Measurements from ENCODE around the gene ATP1A2. TPM values are rescaled to one million over a fixed set of nuclear protein-coding genes. Genes with fewer than 3 reads are reported as not detected.
"Not testable (repeated sequence)": the region's sequence is repeated elsewhere in the genome, so short reads cannot be mapped to it uniquely, and the experiment has no call there.

ATP1A2 gene
- total and polyA plus RNA-seq, 4 donors = 15.3 to 27.7 (median 25.9) TPM

GRCh38 chr1:160103658-160104408, 11.7 kb upstream of the ATP1A2 start:
- Histone ChIP-seq H3K36me3 (ENCODE audit: control insufficient read depth in 1 of 2, insufficient read depth in 2 of 2, low read length in 1 of 2) (no peaks in the 10 kb centered on the region), H3K9me3 (ENCODE audit: control insufficient read depth, low read length) (no peaks in the 10 kb centered on the region), H3K27ac (ENCODE audit: low read depth in 1 of 2, low read length in 2 of 2) (peak overlapping the region in 1 of 2 donors; percentile 52), H3K4me1 (ENCODE audit: control insufficient read depth in 1 of 2, insufficient read depth in 2 of 2, low read length in 2 of 2) (no peaks in the 10 kb centered on the region), H3K4me3 (ENCODE audit: low read length in 2 of 2) (no peak overlapping the region), H3K27me3 (ENCODE audit: control insufficient read depth in 1 of 2, insufficient read depth in 2 of 2, low read length in 1 of 2) (no peaks in the 10 kb centered on the region)
- 7 to 15% methylated on average over 6 of the region's 6 CpGs for WGBS, 2 donors
- intact Hi-C loops (cut with DNase I) = loop anchor here in 1 of 2 donors (5.0 kb wide), 3 partner anchors 88 to 188 kb away; partner anchors contain the start of gene CASQ1
- no peak for DNase-seq
- ATAC-seq (ENCODE audit: low FRiP score) = no peak

- Histone ChIP-seq H3K27me3 (ENCODE audit: control insufficient read depth in 1 of 2, insufficient read depth in 2 of 2, low read length in 1 of 2) (no peaks in the 10 kb centered on the region), H3K4me3 (ENCODE audit: low read length in 2 of 2) (no peak overlapping the region), H3K27ac (ENCODE audit: low read depth in 1 of 2, low read length in 2 of 2) (peak overlapping the region in 1 of 2 donors; percentile 23), H3K9me3 (ENCODE audit: control insufficient read depth, low read length) (no peaks in the 10 kb centered on the region), H3K4me1 (ENCODE audit: control insufficient read depth in 1 of 2, insufficient read depth in 2 of 2, low read length in 2 of 2) (no peaks in the 10 kb centered on the region), H3K36me3 (ENCODE audit: control insufficient read depth in 1 of 2, insufficient read depth in 2 of 2, low read length in 1 of 2) (no peaks in the 10 kb centered on the region)
- WGBS, 2 donors = 6 to 14% methylated on average over 3 of the region's 3 CpGs
- DNase-seq = no peak
- ATAC-seq (ENCODE audit: low FRiP score) = no peak
- intact Hi-C loops (cut with DNase I) = loop anchor here in 1 of 2 donors (5.0 kb wide), 3 partner anchors 88 to 188 kb away; partner anchors contain the start of gene CASQ1
Observed at GRCh38 chr1:160104486-160104885, 11.1 kb upstream of the ATP1A2 start.

- 97 to 98% methylated on average over 5 of the region's 5 CpGs for WGBS, 2 donors
- Histone ChIP-seq H3K27me3 (ENCODE audit: control insufficient read depth in 1 of 2, insufficient read depth in 2 of 2, low read length in 1 of 2) (no peaks in the 10 kb centered on the region), H3K27ac (ENCODE audit: low read depth in 1 of 2, low read length in 2 of 2) (no peak overlapping the region), H3K4me1 (ENCODE audit: control insufficient read depth in 1 of 2, insufficient read depth in 2 of 2, low read length in 2 of 2) (no peaks in the 10 kb centered on the region), H3K36me3 (ENCODE audit: control insufficient read depth in 1 of 2, insufficient read depth in 2 of 2, low read length in 1 of 2) (no peaks in the 10 kb centered on the region), H3K4me3 (ENCODE audit: low read length in 2 of 2) (no peak overlapping the region), H3K9me3 (ENCODE audit: control insufficient read depth, low read length) (no peaks in the 10 kb centered on the region)
- ATAC-seq (ENCODE audit: low FRiP score) (no peak), DNase-seq (no peak)
- intact Hi-C loops (cut with DNase I) = no loop called here
Observed at GRCh38 chr1:160105155-160105554, 10.4 kb upstream of the ATP1A2 start.

- DNase-seq (no peak), ATAC-seq (ENCODE audit: low FRiP score) (no peak)
- 98 to 100% methylated on average over 1 of the region's 1 CpG for WGBS, 2 donors
- no peaks in the 10 kb centered on the region for H3K36me3 ChIP-seq (ENCODE audit: control insufficient read depth in 1 of 2, insufficient read depth in 2 of 2, low read length in 1 of 2)
- H3K4me1 ChIP-seq (ENCODE audit: control insufficient read depth in 1 of 2, insufficient read depth in 2 of 2, low read length in 2 of 2) = no peaks in the 10 kb centered on the region
- no peaks in the 10 kb centered on the region for H3K27me3 ChIP-seq (ENCODE audit: control insufficient read depth in 1 of 2, insufficient read depth in 2 of 2, low read length in 1 of 2)
- H3K9me3 ChIP-seq (ENCODE audit: control insufficient read depth, low read length) = no peaks in the 10 kb centered on the region
- no peak overlapping the region for H3K27ac ChIP-seq (ENCODE audit: low read depth in 1 of 2, low read length in 2 of 2)
- H3K4me3 ChIP-seq (ENCODE audit: low read length in 2 of 2) = no peak overlapping the region
- intact Hi-C loops (cut with DNase I) = no loop called here
Observed at GRCh38 chr1:160107512-160107911, 8.0 kb upstream of the ATP1A2 start.

- Histone ChIP-seq H3K9me3 (ENCODE audit: control insufficient read depth, low read length) (no peaks in the 10 kb centered on the region), H3K27me3 (ENCODE audit: control insufficient read depth in 1 of 2, insufficient read depth in 2 of 2, low read length in 1 of 2) (no peaks in the 10 kb centered on the region), H3K36me3 (ENCODE audit: control insufficient read depth in 1 of 2, insufficient read depth in 2 of 2, low read length in 1 of 2) (no peaks in the 10 kb centered on the region), H3K27ac (ENCODE audit: low read depth in 1 of 2, low read length in 2 of 2) (no peak overlapping the region), H3K4me3 (ENCODE audit: low read length in 2 of 2) (no peak overlapping the region), H3K4me1 (ENCODE audit: control insufficient read depth in 1 of 2, insufficient read depth in 2 of 2, low read length in 2 of 2) (no peaks in the 10 kb centered on the region)
- ATAC-seq (ENCODE audit: low FRiP score) (no peak), DNase-seq (no peak)
- 23 to 28% methylated on average over 6 of the region's 6 CpGs for WGBS, 2 donors
- intact Hi-C loops (cut with DNase I) = no loop called here
Observed at GRCh38 chr1:160108888-160109662, 6.5 kb upstream of the ATP1A2 start.

- no peaks in the 10 kb centered on the region for H3K36me3 ChIP-seq (ENCODE audit: control insufficient read depth in 1 of 2, insufficient read depth in 2 of 2, low read length in 1 of 2)
- no peaks in the 10 kb centered on the region for H3K27me3 ChIP-seq (ENCODE audit: control insufficient read depth in 1 of 2, insufficient read depth in 2 of 2, low read length in 1 of 2)
- DNase-seq (no peak), ATAC-seq (ENCODE audit: low FRiP score) (no peak)
- H3K27ac ChIP-seq (ENCODE audit: low read depth in 1 of 2, low read length in 2 of 2) = no peak overlapping the region
- H3K9me3 ChIP-seq (ENCODE audit: control insufficient read depth, low read length) = no peaks in the 10 kb centered on the region
- WGBS, 2 donors = 51 to 63% methylated on average over 4 of the region's 4 CpGs
- no peaks in the 10 kb centered on the region for H3K4me1 ChIP-seq (ENCODE audit: control insufficient read depth in 1 of 2, insufficient read depth in 2 of 2, low read length in 2 of 2)
- H3K4me3 ChIP-seq (ENCODE audit: low read length in 2 of 2) = no peak overlapping the region
- intact Hi-C loops (cut with DNase I) = no loop called here
Observed at GRCh38 chr1:160109686-160110085, 5.9 kb upstream of the ATP1A2 start.

- DNase-seq; H3K27ac ChIP-seq (ENCODE audit: low read depth in 1 of 2, low read length in 2 of 2); H3K27me3 ChIP-seq (ENCODE audit: control insufficient read depth in 1 of 2, insufficient read depth in 2 of 2, low read length in 1 of 2); H3K36me3 ChIP-seq (ENCODE audit: control insufficient read depth in 1 of 2, insufficient read depth in 2 of 2, low read length in 1 of 2); ATAC-seq (ENCODE audit: low FRiP score); intact Hi-C loops (cut with DNase I); H3K4me3 ChIP-seq (ENCODE audit: low read length in 2 of 2); H3K9me3 ChIP-seq (ENCODE audit: control insufficient read depth, low read length); H3K4me1 ChIP-seq (ENCODE audit: control insufficient read depth in 1 of 2, insufficient read depth in 2 of 2, low read length in 2 of 2): not testable (repeated sequence)
- 70 to 89% methylated on average over 10 of the region's 10 CpGs for WGBS, 2 donors
Observed at GRCh38 chr1:160111462-160111861, 4.1 kb upstream of the ATP1A2 start.

- ATAC-seq (ENCODE audit: low FRiP score) (no peak), DNase-seq (no peak)
- Histone ChIP-seq H3K36me3 (ENCODE audit: control insufficient read depth in 1 of 2, insufficient read depth in 2 of 2, low read length in 1 of 2) (no peaks in the 10 kb centered on the region), H3K4me1 (ENCODE audit: control insufficient read depth in 1 of 2, insufficient read depth in 2 of 2, low read length in 2 of 2) (no peaks in the 10 kb centered on the region), H3K27me3 (ENCODE audit: control insufficient read depth in 1 of 2, insufficient read depth in 2 of 2, low read length in 1 of 2) (no peaks in the 10 kb centered on the region), H3K27ac (ENCODE audit: low read depth in 1 of 2, low read length in 2 of 2) (no peak overlapping the region), H3K4me3 (ENCODE audit: low read length in 2 of 2) (no peak overlapping the region), H3K9me3 (ENCODE audit: control insufficient read depth, low read length) (no peaks in the 10 kb centered on the region)
- 64 to 67% methylated on average over 12 of the region's 12 CpGs for whole genome bisulfite sequencing, 2 donors
- intact Hi-C loops (cut with DNase I) = no loop called here
Observed at GRCh38 chr1:160112357-160112756, 3.2 kb upstream of the ATP1A2 start.

All from aorta (tissue), 5 donors.